WTC11 (cell line): ENCODE data around the gene YIF1A. TPM values are rescaled to one million over a fixed set of nuclear protein-coding genes. Genes with fewer than 3 reads are reported as not detected.

ENCODE experiments used
- ATAC-seq: fragments of 200-7000 bp; cut with Tn5 transposase; 2 replicates; pipeline ENCODE4 v1.10.0; 2021; ENCODE audit warnings: mild to moderate bottlenecking, moderate library complexity
- CTCF ChIA-PET: fragments of 300-600 bp; sonication (Branson Sonifier 250); formaldehyde crosslinking; loops from one replicate; lab custom pipeline; 2021; ENCODE audit warnings: antibody characterized with exemption; lab: Charles Lee
- POLR2A ChIA-PET: fragments of 350-600 bp; sonication (Branson Sonifier 250); formaldehyde crosslinking; loops from one replicate; lab custom pipeline; 2021; ENCODE audit warnings: antibody characterized with exemption; lab: Charles Lee
- DNase-seq: peaks from one replicate; pipeline ENCODE4 v3.0.0; 2021; ENCODE audit warnings: low spot score
- H3K27ac Mint-ChIP-seq: 2 replicates; pipeline ENCODE4 v1.8.0; 2021; ENCODE audit warnings: mixed read lengths
- H3K27me3 Mint-ChIP-seq: 2 replicates; pipeline ENCODE4 v1.8.0; 2021; ENCODE audit warnings: low read depth, mild to moderate bottlenecking, moderate library complexity, mixed read lengths
- H3K36me3 Mint-ChIP-seq: 2 replicates; pipeline ENCODE4 v1.8.0; 2021; ENCODE audit warnings: mixed read lengths
- H3K4me1 Mint-ChIP-seq: 2 replicates; pipeline ENCODE4 v1.8.0; 2022; ENCODE audit warnings: mixed read lengths
- H3K4me3 Mint-ChIP-seq: 2 replicates; pipeline ENCODE4 v1.8.0; 2021; ENCODE audit warnings: mild to moderate bottlenecking, moderate library complexity, mixed read lengths
- H3K9me3 Mint-ChIP-seq: 2 replicates; pipeline ENCODE4 v1.8.0; 2021; ENCODE audit warnings: mixed read lengths
- CBFB ChIP-seq: sonication (generic); formaldehyde crosslinking; IDR thresholded peaks from 2 replicates; pipeline ENCODE4 v1.8.1; 2022; ENCODE audit warnings: mild to moderate bottlenecking, low read depth, missing genetic modification reagents
- FOXJ3 ChIP-seq: sonication (generic); formaldehyde crosslinking; IDR thresholded peaks from 2 replicates; pipeline ENCODE4 v1.9.0; 2021; ENCODE audit warnings: missing genetic modification reagents, mild to moderate bottlenecking, borderline replicate concordance
- FOXK1 ChIP-seq: sonication (generic); formaldehyde crosslinking; IDR thresholded peaks from 2 replicates; pipeline ENCODE4 v1.8.0; 2022; ENCODE audit warnings: mild to moderate bottlenecking, moderate library complexity, missing genetic modification reagents
- HMGA2 ChIP-seq: fragments of 250-450 bp; sonication (Bioruptor Pico); IDR thresholded peaks from 2 replicates; pipeline ENCODE4 v1.4.0; 2021; ENCODE audit warnings: mild to moderate bottlenecking, moderate library complexity
- JAZF1 ChIP-seq: fragments of 250-450 bp; sonication (Bioruptor Pico); IDR thresholded peaks from 2 replicates; pipeline ENCODE4 v1.9.0; 2021; ENCODE audit warnings: moderate library complexity, mild to moderate bottlenecking, inconsistent platforms
- MXD4 ChIP-seq: fragments of 250-450 bp; sonication (Bioruptor Pico); IDR thresholded peaks from 2 replicates; pipeline ENCODE4 v1.8.0; 2021; ENCODE audit warnings: mild to moderate bottlenecking, moderate library complexity, borderline replicate concordance
- SOX15 ChIP-seq: fragments of 250-450 bp; sonication (Bioruptor Pico); IDR thresholded peaks from 2 replicates; pipeline ENCODE4 v1.9.0; 2021; ENCODE audit warnings: mild to moderate bottlenecking
- ZNF396 ChIP-seq: fragments of 250-450 bp; sonication (Bioruptor Pico); IDR thresholded peaks from 2 replicates; pipeline ENCODE4 v1.8.0; 2021; ENCODE audit warnings: mild to moderate bottlenecking, moderate library complexity, borderline replicate concordance
- ZNF671 ChIP-seq: fragments of 250-450 bp; sonication (Bioruptor Pico); IDR thresholded peaks from 2 replicates; pipeline ENCODE4 v1.8.0; 2021; ENCODE audit warnings: mild to moderate bottlenecking
- total RNA-seq: library from RNA; stranded (reverse); gene quantifications from 3 replicates; pipeline ENCODE4 v1.2.3, GENCODE V29; 2021
- TF ChIP-seq, protein P1 (sequence below): sonication (generic); formaldehyde crosslinking; conservative IDR thresholded peaks from 2 replicates; pipeline ENCODE4 v1.8.1; 2023; ENCODE audit warnings: mild to moderate bottlenecking, low read depth, missing genetic modification reagents, moderate library complexity
- TF ChIP-seq, protein P2 (sequence below): fragments of 250-450 bp; sonication (Bioruptor Pico); IDR thresholded peaks from 2 replicates; pipeline ENCODE4 v1.9.0; 2021; ENCODE audit warnings: moderate library complexity, mild to moderate bottlenecking, inconsistent platforms, borderline replicate concordance

Gene YIF1A
- total RNA-seq, 1 experiment from 2014 or later: 86.9 TPM

DNA sequence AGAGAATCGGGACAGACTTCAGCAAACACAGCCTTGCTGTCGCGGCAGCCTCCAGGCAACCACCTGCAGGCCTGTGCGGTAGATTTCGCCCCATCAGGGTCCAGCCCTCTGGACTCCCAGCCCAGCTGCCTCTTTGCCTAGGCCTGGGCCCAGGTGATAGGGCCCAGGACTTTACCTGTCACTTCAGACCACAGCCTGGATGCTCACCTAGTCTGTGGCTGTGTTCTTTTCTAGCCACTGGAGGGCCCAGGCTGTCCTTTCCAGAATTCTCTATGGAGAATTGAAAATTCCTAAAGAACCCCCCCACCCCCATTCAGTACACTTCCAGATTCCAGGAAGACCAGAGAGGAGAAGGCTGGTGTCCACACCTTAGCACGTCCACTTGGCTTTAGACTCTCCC is 51.1 kb downstream of the YIF1A start (continued):
- TF ChIP-seq, protein P1, sequence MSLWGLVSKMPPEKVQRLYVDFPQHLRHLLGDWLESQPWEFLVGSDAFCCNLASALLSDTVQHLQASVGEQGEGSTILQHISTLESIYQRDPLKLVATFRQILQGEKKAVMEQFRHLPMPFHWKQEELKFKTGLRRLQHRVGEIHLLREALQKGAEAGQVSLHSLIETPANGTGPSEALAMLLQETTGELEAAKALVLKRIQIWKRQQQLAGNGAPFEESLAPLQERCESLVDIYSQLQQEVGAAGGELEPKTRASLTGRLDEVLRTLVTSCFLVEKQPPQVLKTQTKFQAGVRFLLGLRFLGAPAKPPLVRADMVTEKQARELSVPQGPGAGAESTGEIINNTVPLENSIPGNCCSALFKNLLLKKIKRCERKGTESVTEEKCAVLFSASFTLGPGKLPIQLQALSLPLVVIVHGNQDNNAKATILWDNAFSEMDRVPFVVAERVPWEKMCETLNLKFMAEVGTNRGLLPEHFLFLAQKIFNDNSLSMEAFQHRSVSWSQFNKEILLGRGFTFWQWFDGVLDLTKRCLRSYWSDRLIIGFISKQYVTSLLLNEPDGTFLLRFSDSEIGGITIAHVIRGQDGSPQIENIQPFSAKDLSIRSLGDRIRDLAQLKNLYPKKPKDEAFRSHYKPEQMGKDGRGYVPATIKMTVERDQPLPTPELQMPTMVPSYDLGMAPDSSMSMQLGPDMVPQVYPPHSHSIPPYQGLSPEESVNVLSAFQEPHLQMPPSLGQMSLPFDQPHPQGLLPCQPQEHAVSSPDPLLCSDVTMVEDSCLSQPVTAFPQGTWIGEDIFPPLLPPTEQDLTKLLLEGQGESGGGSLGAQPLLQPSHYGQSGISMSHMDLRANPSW: no peak
- TF ChIP-seq FOXJ3 (CRISPR knock-in tag) (no peak), JAZF1 (CRISPR knock-in tag) (no peak), CBFB (CRISPR knock-in tag) (no peak), MXD4 (CRISPR knock-in tag) (no peak), ZNF396 (CRISPR knock-in tag) (no peak)
- TF ChIP-seq, protein P2, sequence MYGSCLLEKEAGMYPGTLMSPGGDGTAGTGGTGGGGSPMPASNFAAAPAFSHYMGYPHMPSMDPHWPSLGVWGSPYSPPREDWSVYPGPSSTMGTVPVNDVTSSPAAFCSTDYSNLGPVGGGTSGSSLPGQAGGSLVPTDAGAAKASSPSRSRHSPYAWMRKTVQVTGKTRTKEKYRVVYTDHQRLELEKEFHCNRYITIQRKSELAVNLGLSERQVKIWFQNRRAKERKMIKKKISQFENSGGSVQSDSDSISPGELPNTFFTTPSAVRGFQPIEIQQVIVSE (CRISPR knock-in tag): no peak

DNA sequence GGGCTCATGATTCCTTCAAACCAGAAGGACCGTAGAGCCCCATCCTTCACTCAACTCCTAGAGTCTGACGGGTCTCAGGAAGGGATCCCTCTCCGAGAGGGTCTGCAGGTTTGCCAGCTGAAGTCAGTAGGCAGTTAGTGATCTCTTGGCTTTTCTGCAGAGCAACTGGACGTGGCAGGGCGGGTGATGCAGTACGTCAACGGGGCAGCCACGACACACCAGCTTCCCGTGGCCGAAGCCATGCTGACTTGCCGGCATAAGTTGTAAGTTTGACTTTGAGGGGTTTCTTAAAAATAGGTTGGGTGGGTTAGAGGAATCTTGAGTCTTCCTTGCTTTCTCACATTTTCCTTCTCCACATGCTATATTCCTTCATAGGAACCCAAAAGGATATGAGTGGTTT is 53.8 kb downstream of the YIF1A start:
- Mint-ChIP-seq H3K36me3 (no peaks in the 10 kb centered on the region), H3K4me1 (peaks cover 10% of the 10 kb centered on the region), H3K27me3 (no peaks in the 10 kb centered on the region), H3K9me3 (no peaks in the 10 kb centered on the region), H3K4me3 (no peak overlapping the region), H3K27ac (no peak overlapping the region)
- ChIA-PET POLR2A (no interaction called here), CTCF (interaction anchor here (1.0 to 3.1 kb wide), 2 partner anchors 13 to 101 kb away, joined by 3 to 12 read pairs; partner anchors contain the start of gene RIN1)
- no peak for ATAC-seq
- no peak for DNase-seq
- TF ChIP-seq HMGA2 (CRISPR knock-in tag): no peak
- no peak for TF ChIP-seq FOXK1
- no peak for TF ChIP-seq SOX15
- no peak for TF ChIP-seq ZNF671 (CRISPR knock-in tag)

Other genes with a start within 250 kb of the YIF1A start
- 21.3 to 22.6 TPM (median 21.6 TPM) in 3 replicates for gene GAL3ST3, start 240.0 kb downstream of the YIF1A start, total RNA-seq
- 235 to 295 TPM (median 251 TPM) in 3 replicates for gene SF3B2, start 236.8 kb downstream of the YIF1A start, total RNA-seq
- 30.1 to 34.8 TPM (median 30.9 TPM) in 3 replicates for gene PACS1, start 218.9 kb downstream of the YIF1A start, total RNA-seq
- 52.3 to 54.9 TPM (median 54.1 TPM) in 3 replicates for gene KLC2, start 31.4 kb downstream of the YIF1A start, total RNA-seq
- 125 to 134 TPM (median 130 TPM) in 3 replicates for gene RAB1B, start 20.5 kb downstream of the YIF1A start, total RNA-seq
- gene CNIH2, start 11.0 kb downstream of the YIF1A start, total RNA-seq: 12.2 to 12.9 TPM (median 12.2 TPM) in 3 replicates
- gene TMEM151A, start 2.8 kb upstream of the YIF1A start, total RNA-seq: 2.2 to 2.3 TPM (median 2.3 TPM) in 3 replicates
- 2.6 to 2.8 TPM (median 2.7 TPM) in 3 replicates for gene CD248, start 27.9 kb upstream of the YIF1A start, total RNA-seq
- 4.7 to 5.5 TPM (median 5.0 TPM) in 3 replicates for gene RIN1, start 47.3 kb upstream of the YIF1A start, total RNA-seq
- 37.0 to 44.5 TPM (median 40.8 TPM) in 3 replicates for gene BRMS1, start 56.0 kb upstream of the YIF1A start, total RNA-seq
- 34.1 to 37.0 TPM (median 36.3 TPM) in 3 replicates for gene B4GAT1, start 58.5 kb upstream of the YIF1A start, total RNA-seq
- 30.2 to 36.6 TPM (median 35.3 TPM) in 3 replicates for gene SLC29A2, start 82.6 kb upstream of the YIF1A start, total RNA-seq
- 0.27 to 0.79 TPM (median 0.44 TPM) in 3 replicates for gene NPAS4, start 131.9 kb upstream of the YIF1A start, total RNA-seq
- 131 to 137 TPM (median 135 TPM) in 3 replicates for gene MRPL11, start 149.7 kb upstream of the YIF1A start, total RNA-seq
- gene PELI3, start 177.8 kb upstream of the YIF1A start, total RNA-seq: 6.7 to 7.8 TPM (median 6.8 TPM) in 3 replicates
- gene DPP3, start 191.3 kb upstream of the YIF1A start, total RNA-seq: 77.0 to 86.7 TPM (median 83.4 TPM) in 3 replicates
- gene BBS1, start 221.5 kb upstream of the YIF1A start, total RNA-seq: 22.9 to 26.8 TPM (median 24.1 TPM) in 3 replicates